Measurements from ENCODE around the gene ARFRP1. TPM values are rescaled to one million over a fixed set of nuclear protein-coding genes. Genes with fewer than 3 reads are reported as not detected.

ARFRP1 gene
- polyA plus RNA-seq, 12 donors = 21.0 to 29.5 (median 23.0) TPM; not detected in 1

- DNase-seq = no peak
Observed at GRCh38 chr20:63744574-63745423, 37.0 kb upstream of the ARFRP1 start.

GRCh38 chr20:63744158-63744557 is 36.4 kb upstream of the ARFRP1 start:
- no peak for DNase-seq

GRCh38 chr20:63743210-63743970 is 35.6 kb upstream of the ARFRP1 start:
- no peak for DNase-seq

GRCh38 chr20:63742381-63743024 is 34.7 kb upstream of the ARFRP1 start:
- DNase-seq = no peak

GRCh38 chr20:63741676-63742380 is 34.1 kb upstream of the ARFRP1 start:
- no peak for DNase-seq

DNA sequence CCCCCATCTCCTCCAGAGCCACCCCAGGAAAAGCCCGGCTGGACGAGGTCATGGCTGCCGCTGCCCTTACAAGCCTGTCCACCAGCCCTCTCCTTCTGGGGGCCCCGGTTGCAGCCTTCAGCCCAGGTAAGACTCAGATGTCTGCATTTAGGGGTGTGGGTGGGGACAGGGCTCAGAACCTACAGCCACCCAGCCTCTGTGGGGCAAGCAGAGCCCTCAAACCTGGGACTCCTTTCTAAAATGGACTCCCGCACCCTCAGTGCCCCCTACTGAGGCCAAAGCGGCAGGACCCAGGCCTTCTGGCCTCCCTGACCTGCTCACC is 33.5 kb upstream of the ARFRP1 start:
- DNase-seq = no peak

GRCh38 chr20:63740627-63741353 is 33.0 kb upstream of the ARFRP1 start:
- peak; percentile 93 for DNase-seq

- DNase-seq = no peak
Observed at GRCh38 chr20:63740070-63740626, 32.4 kb upstream of the ARFRP1 start.

GRCh38 chr20:63739130-63740069 is 31.6 kb upstream of the ARFRP1 start, which contains the start of gene SLC2A4RG:
TSS of gene SLC2A4RG (plus strand) at chr20:63739776. CDS start at chr20:63739913, 137 bp downstream.
- peak; percentile 77 for DNase-seq

DNA sequence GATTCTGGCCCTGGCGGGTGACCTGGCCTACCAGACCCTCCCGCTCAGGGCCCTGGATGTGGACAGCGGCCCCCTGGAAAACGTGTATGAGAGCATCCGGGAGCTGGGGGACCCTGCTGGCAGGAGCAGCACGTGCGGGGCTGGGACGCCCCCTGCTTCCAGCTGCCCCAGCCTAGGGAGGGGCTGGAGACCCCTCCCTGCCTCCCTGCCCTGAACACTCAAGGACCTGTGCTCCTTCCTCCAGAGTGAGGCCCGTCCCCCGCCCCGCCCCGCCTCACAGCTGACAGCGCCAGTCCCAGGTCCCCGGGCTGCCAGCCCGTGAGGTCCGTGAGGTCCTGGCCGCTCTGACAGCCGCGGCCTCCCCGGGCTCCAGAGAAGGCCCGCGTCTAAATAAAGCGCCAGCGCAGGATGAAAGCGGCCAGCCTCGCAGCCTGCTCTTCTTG is 30.9 kb upstream of the ARFRP1 start:
- peak; percentile 59 for DNase-seq

DNA sequence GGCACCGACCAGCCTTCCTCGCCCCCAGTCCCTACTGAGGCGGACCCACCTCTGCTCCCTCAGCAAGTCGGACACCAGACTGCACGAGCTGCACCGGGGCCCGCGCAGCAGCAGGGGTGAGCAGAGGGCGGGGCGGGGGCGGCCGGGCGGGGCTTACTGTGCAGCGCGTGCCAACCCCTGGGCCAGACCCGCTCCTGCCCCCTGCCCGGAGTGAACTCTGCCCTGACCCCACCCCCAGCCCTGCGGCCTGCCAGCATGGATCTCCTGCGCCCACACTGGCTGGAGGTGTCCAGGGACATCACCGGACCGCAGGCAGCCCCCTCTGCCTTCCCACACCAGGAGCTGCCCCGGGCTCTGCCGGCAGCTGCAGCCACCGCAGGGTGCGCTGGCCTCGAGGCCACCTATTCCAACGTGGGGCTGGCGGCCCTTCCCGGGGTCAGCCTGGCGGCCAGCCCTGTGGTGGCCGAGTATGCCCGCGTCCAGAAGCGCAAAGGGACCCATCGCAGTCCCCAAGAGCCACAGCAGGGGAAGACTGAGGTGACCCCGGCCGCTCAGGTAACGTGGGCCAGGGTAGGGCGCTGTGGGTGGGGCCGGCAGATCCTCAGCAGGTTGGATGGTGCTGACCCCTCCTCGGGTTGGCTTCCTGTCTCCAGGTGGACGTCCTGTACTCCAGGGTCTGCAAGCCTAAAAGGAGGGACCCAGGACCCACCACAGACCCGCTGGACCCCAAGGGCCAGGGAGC is 30.3 kb upstream of the ARFRP1 start:
- no peak for DNase-seq

DNA sequence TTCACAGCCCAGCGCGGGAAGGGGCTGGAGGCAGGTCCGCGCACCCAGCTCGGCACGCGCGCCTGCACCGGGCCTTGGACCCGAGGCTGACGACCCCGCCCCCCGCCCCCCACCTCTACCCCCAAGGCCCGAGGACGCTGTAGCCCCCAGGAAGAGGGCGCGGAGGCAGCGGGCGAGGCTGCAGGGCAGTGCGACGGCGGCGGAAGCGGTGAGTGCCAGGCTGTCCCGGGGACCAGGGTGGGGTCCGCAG is 29.8 kb upstream of the ARFRP1 start:
- no peak for DNase-seq

- DNase-seq = no peak
Observed at GRCh38 chr20:63736893-63737694, 29.3 kb upstream of the ARFRP1 start.

- no peak for DNase-seq
Observed at GRCh38 chr20:63735859-63736718, 28.3 kb upstream of the ARFRP1 start, which contains the start of gene LIME1. TSS of gene LIME1 (plus strand) at chr20:63736664. CDS start at chr20:63737550, 886 bp downstream.

GRCh38 chr20:63734946-63735858 is 27.4 kb upstream of the ARFRP1 start:
- DNase-seq = no peak

Data from muscle of arm (tissue), 12 donors.